ENCODE results near the gene SYDE1.

SYDE1 gene

GRCh38 chr19:15108845-15109767, 1.9 kb downstream of the SYDE1 start:
- no peak for DNase-seq

- DNase-seq, result no peak
These were observed 2.7 kb downstream of the SYDE1 start for GRCh38 chr19:15109768-15110417.

- no peak for DNase-seq
These were observed 3.2 kb downstream of the SYDE1 start for GRCh38 chr19:15110418-15110815.

- DNase-seq, result no peak
These were observed 4.6 kb downstream of the SYDE1 start for GRCh38 chr19:15111758-15112157.

GRCh38 chr19:15112385-15112784, 5.2 kb downstream of the SYDE1 start:
- no peak for DNase-seq

- no peak for DNase-seq
These were observed 6.3 kb downstream of the SYDE1 start for GRCh38 chr19:15113245-15114152.

- no peak for DNase-seq
These were observed 6.9 kb downstream of the SYDE1 start for GRCh38 chr19:15114153-15114540.

- no peak for DNase-seq
These were observed 7.9 kb downstream of the SYDE1 start for GRCh38 chr19:15115080-15115479.

GRCh38 chr19:15115762-15116615, 8.8 kb downstream of the SYDE1 start:
- no peak for DNase-seq

- no peak for DNase-seq
These were observed 9.7 kb downstream of the SYDE1 start for GRCh38 chr19:15116856-15117255.

GRCh38 chr19:15118248-15118647, 11.0 kb downstream of the SYDE1 start:
- DNase-seq, result no peak

- DNase-seq, result no peak
These were observed 11.7 kb downstream of the SYDE1 start for GRCh38 chr19:15118789-15119494.

GRCh38 chr19:15120135-15121026, 13.2 kb downstream of the SYDE1 start:
- DNase-seq, result no peak

GRCh38 chr19:15122331-15123030, 15.3 kb downstream of the SYDE1 start:
- DNase-seq, result no peak

- no peak for DNase-seq
These were observed 16.1 kb downstream of the SYDE1 start for GRCh38 chr19:15123031-15123890.

- DNase-seq, result no peak
These were observed 16.7 kb downstream of the SYDE1 start for GRCh38 chr19:15123900-15124299.

GRCh38 chr19:15124572-15125231, 17.5 kb downstream of the SYDE1 start:
- DNase-seq, result no peak
